ENCODE data around the gene MARK4. TPM values are rescaled to one million over a fixed set of nuclear protein-coding genes. Genes with fewer than 3 reads are reported as not detected.
A peak's percentile ranks its signal among the peaks of the same experiment; 100 is the strongest.

MARK4 gene
- total RNA-seq, 4 donors from 2014 or later = 28.4 to 42.8 (median 35.3) TPM

GRCh38 chr19:45342911-45343310 lies 91.8 kb downstream of the MARK4 start:
- DNase-seq (ENCODE audit: low spot score in 2 of 2) = no peak
- H3K4me3 ChIP-seq (ENCODE audit: low read depth, poor library complexity, severe bottlenecking) = no peak overlapping the region
- TF ChIP-seq CTCF (IDR thresholded peaks at IDR 0.05) (no peak), POLR2A (IDR thresholded peaks at IDR 0.05) (no peak)
- WGBS, 2 donors = 70 to 83% methylated on average over 13 of the region's 13 CpGs
- intact Hi-C loops (cut with DNase I; ENCODE audit: low total_unique reads) = no loop called here

- TF ChIP-seq CTCF (IDR thresholded peaks at IDR 0.05) (no peak), POLR2A (IDR thresholded peaks at IDR 0.05) (no peak)
- DNase-seq (ENCODE audit: low spot score in 2 of 2) = peak in 1 of 2 donors; percentile 35
- WGBS, 2 donors = 18 to 42% methylated on average over 7 to 13 of the region's 15 CpGs
- H3K4me3 ChIP-seq (ENCODE audit: low read depth, poor library complexity, severe bottlenecking) = no peak overlapping the region
- intact Hi-C loops (cut with DNase I; ENCODE audit: low total_unique reads) = no loop called here
Observed at GRCh38 chr19:45344621-45345505, 93.8 kb downstream of the MARK4 start.

DNA sequence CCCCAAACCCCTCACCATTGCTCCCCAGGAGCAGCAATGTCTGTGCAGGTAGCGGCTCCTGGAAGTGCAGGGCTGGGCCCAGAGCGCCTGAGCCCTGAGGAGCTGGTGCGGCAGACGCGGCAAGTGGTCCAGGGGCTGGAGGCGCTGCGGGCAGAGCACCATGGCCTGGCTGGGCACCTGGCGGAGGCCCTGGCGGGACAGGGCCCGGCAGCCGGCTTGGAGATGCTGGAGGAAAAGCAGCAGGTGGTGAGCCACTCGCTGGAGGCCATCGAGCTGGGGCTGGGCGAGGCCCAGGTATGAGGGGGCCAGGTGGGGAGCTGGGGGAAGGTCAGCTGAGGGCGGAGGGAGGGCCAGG lies 94.4 kb downstream of the MARK4 start:
- TF ChIP-seq CTCF (IDR thresholded peaks at IDR 0.05) = no peak
- TF ChIP-seq POLR2A (IDR thresholded peaks at IDR 0.05) = no peak
- intact Hi-C loops (cut with DNase I; ENCODE audit: low total_unique reads) = no loop called here
- DNase-seq (ENCODE audit: low spot score in 2 of 2) = no peak
- no peak overlapping the region for H3K4me3 ChIP-seq (ENCODE audit: low read depth, poor library complexity, severe bottlenecking)
- 50 to 69% methylated on average over 15 of the region's 15 CpGs for WGBS, 2 donors

- WGBS, 2 donors = 38 to 56% methylated on average over 15 to 25 of the region's 27 CpGs
- intact Hi-C loops (cut with DNase I; ENCODE audit: low total_unique reads) = no loop called here
- H3K4me3 ChIP-seq (ENCODE audit: low read depth, poor library complexity, severe bottlenecking) = no peak overlapping the region
- no peak for TF ChIP-seq POLR2A (IDR thresholded peaks at IDR 0.05)
- no peak for TF ChIP-seq CTCF (IDR thresholded peaks at IDR 0.05)
- DNase-seq (ENCODE audit: low spot score in 2 of 2) = no peak
Observed at GRCh38 chr19:45346449-45346848, 95.4 kb downstream of the MARK4 start.

DNA sequence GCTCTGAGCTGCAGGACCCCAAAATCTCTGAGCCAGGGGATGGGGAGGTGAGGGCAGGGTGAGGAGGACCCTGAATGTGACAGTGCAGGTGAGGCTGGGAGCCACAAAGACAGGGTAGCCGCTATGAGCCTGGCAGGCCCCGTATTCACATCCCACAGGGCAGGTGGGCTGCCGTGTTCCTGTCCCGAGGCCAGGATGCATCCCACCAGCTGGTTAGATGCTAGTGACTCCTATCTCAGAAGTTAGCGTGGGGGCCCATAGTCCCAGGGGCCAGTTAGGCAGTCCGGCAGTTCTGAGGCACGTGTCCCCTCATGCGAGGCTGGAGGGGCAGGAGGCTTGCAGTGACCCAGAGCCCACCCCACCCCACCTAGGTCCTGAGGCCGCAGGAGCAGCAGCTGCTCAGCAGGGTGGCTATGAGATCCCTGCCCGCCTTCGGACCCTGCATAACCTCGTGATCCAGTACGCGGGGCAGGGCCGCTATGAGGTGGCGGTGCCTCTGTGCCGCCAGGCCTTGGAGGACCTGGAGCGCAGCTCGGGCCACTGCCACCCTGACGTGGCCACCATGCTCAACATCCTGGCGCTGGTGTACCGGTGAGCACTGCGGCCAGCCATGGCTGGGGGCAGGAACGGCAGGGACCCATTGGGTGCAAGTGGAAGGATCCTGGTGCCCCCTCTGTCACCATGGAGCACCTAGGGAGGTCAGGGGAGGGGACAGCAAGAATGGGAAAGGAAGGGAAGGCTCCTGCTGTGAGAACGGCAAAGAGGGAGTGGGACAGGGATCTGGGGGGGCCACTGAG lies 96.7 kb downstream of the MARK4 start:
- no peak overlapping the region for H3K4me3 ChIP-seq (ENCODE audit: low read depth, poor library complexity, severe bottlenecking)
- intact Hi-C loops (cut with DNase I; ENCODE audit: low total_unique reads) = no loop called here
- TF ChIP-seq POLR2A (IDR thresholded peaks at IDR 0.05) = no peak
- no peak for TF ChIP-seq CTCF (IDR thresholded peaks at IDR 0.05)
- DNase-seq (ENCODE audit: low spot score in 2 of 2) = no peak
- WGBS, 2 donors = 69 to 78% methylated on average over 15 to 25 of the region's 25 CpGs

Measured in lower leg skin (tissue), 4 donors.